HepG2 (cell line): ENCODE results near the gene ZNRD2.

Source experiments
- CTCF ChIP-seq: sonication (generic); formaldehyde crosslinking; IDR thresholded peaks from 2 replicates; pipeline ENCODE4 v1.5.0; 2020; ENCODE audit warnings: mild to moderate bottlenecking, missing genetic modification reagents, moderate library complexity
- EED ChIP-seq: sonication (generic); formaldehyde crosslinking; IDR thresholded peaks from 2 replicates; pipeline ENCODE4 v1.5.0; 2020; ENCODE audit warnings: mild to moderate bottlenecking, missing genetic modification reagents
- EZH2 ChIP-seq: conservative IDR thresholded peaks from 2 replicates; pipeline ENCODE4 v1.6.1; 2012; ENCODE audit warnings: mild to moderate bottlenecking, low read depth, low read length, moderate library complexity
- HOMEZ ChIP-seq: IDR thresholded peaks from 2 replicates; pipeline ENCODE4 v1.6.1; 2016; ENCODE audit warnings: low read depth
- ZNF747 ChIP-seq: sonication (generic); formaldehyde crosslinking; IDR thresholded peaks from 2 replicates; pipeline ENCODE4 v1.8.1; 2023; ENCODE audit warnings: missing genetic modification reagents, mild to moderate bottlenecking, borderline replicate concordance
- ZNF749 ChIP-seq: sonication (generic); formaldehyde crosslinking; IDR thresholded peaks from 2 replicates; pipeline ENCODE4 v1.8.0; 2022; ENCODE audit warnings: mild to moderate bottlenecking, missing genetic modification reagents, moderate library complexity, borderline replicate concordance
- TF ChIP-seq, protein P1 (sequence below): sonication (generic); formaldehyde crosslinking; IDR thresholded peaks from 2 replicates; pipeline ENCODE4 v1.4.0; 2020; ENCODE audit warnings: missing genetic modification reagents, mild to moderate bottlenecking, borderline replicate concordance
- TF ChIP-seq, protein P2 (sequence below): sonication (generic); formaldehyde crosslinking; IDR thresholded peaks from 2 replicates; pipeline ENCODE4 v1.4.0; 2020; ENCODE audit warnings: missing genetic modification reagents

DNA sequence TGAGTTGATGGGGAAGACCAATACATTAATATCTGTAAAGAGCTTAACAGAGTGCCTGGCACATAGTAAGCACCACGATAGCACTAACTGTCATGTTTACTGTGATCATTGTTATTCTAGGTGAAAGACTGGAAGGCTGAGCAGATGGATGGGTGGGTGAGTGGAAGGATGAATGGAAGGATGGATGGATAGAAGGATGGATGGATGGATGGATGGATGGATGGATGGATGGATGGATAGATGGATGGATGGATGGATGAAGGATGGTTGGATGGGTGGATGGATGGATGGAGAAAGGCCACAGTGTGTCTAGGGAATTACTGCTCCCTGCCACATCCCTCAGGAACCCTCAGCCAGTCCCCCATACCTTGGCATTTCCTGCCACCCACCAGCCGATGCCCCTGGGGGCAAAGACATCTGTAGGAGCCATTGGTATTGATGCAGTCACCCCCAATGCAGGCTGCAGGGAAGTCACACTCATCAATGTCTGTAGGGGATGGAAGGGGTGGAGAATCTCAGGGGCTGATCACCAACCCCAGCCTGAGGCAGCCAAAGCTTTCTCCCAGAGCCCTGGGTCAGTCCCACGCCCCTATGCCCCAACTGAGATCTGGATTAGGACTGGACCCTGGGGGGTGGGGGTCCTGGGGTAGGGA is 27.4 kb upstream of the ZNRD2 start:
- TF ChIP-seq CTCF (CRISPR knock-in tag) (no peak), EED (no peak), EZH2 (no peak), HOMEZ (CRISPR knock-in tag) (no peak), ZNF747 (CRISPR knock-in tag) (no peak), ZNF749 (CRISPR knock-in tag) (no peak)
- TF ChIP-seq, protein P1, sequence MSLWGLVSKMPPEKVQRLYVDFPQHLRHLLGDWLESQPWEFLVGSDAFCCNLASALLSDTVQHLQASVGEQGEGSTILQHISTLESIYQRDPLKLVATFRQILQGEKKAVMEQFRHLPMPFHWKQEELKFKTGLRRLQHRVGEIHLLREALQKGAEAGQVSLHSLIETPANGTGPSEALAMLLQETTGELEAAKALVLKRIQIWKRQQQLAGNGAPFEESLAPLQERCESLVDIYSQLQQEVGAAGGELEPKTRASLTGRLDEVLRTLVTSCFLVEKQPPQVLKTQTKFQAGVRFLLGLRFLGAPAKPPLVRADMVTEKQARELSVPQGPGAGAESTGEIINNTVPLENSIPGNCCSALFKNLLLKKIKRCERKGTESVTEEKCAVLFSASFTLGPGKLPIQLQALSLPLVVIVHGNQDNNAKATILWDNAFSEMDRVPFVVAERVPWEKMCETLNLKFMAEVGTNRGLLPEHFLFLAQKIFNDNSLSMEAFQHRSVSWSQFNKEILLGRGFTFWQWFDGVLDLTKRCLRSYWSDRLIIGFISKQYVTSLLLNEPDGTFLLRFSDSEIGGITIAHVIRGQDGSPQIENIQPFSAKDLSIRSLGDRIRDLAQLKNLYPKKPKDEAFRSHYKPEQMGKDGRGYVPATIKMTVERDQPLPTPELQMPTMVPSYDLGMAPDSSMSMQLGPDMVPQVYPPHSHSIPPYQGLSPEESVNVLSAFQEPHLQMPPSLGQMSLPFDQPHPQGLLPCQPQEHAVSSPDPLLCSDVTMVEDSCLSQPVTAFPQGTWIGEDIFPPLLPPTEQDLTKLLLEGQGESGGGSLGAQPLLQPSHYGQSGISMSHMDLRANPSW (CRISPR knock-in tag) = no peak
- TF ChIP-seq, protein P2, sequence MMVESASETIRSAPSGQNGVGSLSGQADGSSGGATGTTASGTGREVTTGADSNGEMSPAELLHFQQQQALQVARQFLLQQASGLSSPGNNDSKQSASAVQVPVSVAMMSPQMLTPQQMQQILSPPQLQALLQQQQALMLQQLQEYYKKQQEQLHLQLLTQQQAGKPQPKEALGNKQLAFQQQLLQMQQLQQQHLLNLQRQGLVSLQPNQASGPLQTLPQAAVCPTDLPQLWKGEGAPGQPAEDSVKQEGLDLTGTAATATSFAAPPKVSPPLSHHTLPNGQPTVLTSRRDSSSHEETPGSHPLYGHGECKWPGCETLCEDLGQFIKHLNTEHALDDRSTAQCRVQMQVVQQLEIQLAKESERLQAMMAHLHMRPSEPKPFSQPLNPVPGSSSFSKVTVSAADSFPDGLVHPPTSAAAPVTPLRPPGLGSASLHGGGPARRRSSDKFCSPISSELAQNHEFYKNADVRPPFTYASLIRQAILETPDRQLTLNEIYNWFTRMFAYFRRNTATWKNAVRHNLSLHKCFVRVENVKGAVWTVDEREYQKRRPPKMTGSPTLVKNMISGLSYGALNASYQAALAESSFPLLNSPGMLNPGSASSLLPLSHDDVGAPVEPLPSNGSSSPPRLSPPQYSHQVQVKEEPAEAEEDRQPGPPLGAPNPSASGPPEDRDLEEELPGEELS (CRISPR knock-in tag) = no peak
